ENCODE results near the gene FSHB.

GRCh38 chr11:30257058-30257457 is 26.2 kb downstream of the FSHB start:
- TF ChIP-seq EZH2 (IDR thresholded peaks at IDR 0.05) (no peak), CTCF (IDR thresholded peaks at IDR 0.05) (no peak)

All from neural progenitor cell (in vitro differentiated cells).